HCT116 (cell line): ENCODE measurements around the gene DZIP1L. TPM values are rescaled to one million over a fixed set of nuclear protein-coding genes. Genes with fewer than 3 reads are reported as not detected.

Source experiments
- ATAC-seq: fragments of 200-7000 bp; cut with Tn5 transposase; 2 replicates; pipeline ENCODE4 v1.9.1; 2020; ENCODE audit warnings: mild to moderate bottlenecking, moderate library complexity
- BruUV-seq: library from RNA; stranded (reverse); fragments of 400-500 nt; replicated peaks from 2 replicates; lab custom pipeline; 2021; lab: Mats Ljungman, UMichigan
- CTCF ChIA-PET: fragments of 300-600 bp; sonication (Branson Sonifier 250); formaldehyde crosslinking; loops from one replicate; lab custom pipeline; 2021; ENCODE audit warnings: antibody characterized with exemption; lab: Charles Lee
- POLR2A ChIA-PET: fragments of 300-600, 350-600 bp; sonication (Branson Sonifier 250); formaldehyde crosslinking; loops from one replicate; lab custom pipeline; 2021; ENCODE audit warnings: antibody characterized with exemption; lab: Charles Lee
- RAD21 ChIA-PET, 2 experiments: fragments of 300-600 bp; sonication (Branson Sonifier 250); formaldehyde crosslinking; loops; one replicate each; lab custom pipeline; 2023; ENCODE audit warnings: low total read pairs in 2 of 2; ENCODE audit not compliant: uncharacterized antibody in 2 of 2, unreplicated experiment in 2 of 2, low non-redundant PET in 1 of 2; lab: Charles Lee
- DNase-seq: peaks from one replicate; pipeline ENCODE4 v3.0.0-alpha.2; 2010; ENCODE audit warnings: low read depth, low spot score
- H2AFZ ChIP-seq: fragments of 200-600 bp; shearing (Covaris generic), sonication (generic); 2 replicates; pipeline ENCODE4 v1.6.1; 2017; ENCODE audit warnings: low read depth, mixed run types, mixed read lengths, antibody characterized with exemption, low read length; ENCODE audit not compliant: poor library complexity, severe bottlenecking
- H3K27ac ChIP-seq: 2 replicates; pipeline ENCODE4 v1.5.1; 2012; ENCODE audit warnings: low read depth, low read length
- H3K27me3 ChIP-seq: fragments of 200-600 bp; sonication (generic); 2 replicates; pipeline ENCODE4 v1.6.1; 2016; ENCODE audit warnings: mixed run types, low read length, mixed read lengths; ENCODE audit not compliant: insufficient read depth
- H3K36me3 ChIP-seq, 2 experiments: fragments of 200-500 bp in 1 of 2; fragments of 200-600 bp in 1 of 2; sonication (Bioruptor generic) in 1 of 2; sonication (generic) in 1 of 2; 2 replicates each; pipeline versions ENCODE4 v1.5.1 to v1.6.1; 2014 to 2016; ENCODE audit warnings: low read length in 2 of 2, inconsistent platforms in 1 of 2, mixed read lengths in 1 of 2, mixed run types in 1 of 2; ENCODE audit not compliant: insufficient read depth in 2 of 2, control insufficient read depth in 1 of 2
- H3K4me1 ChIP-seq, 2 experiments: fragments of 200-600 bp in 1 of 2; sonication (generic) in 1 of 2; 2 replicates each; pipeline versions ENCODE4 v1.5.1 to v1.6.1; 2012 to 2017; ENCODE audit warnings: low read length in 2 of 2, inconsistent platforms in 1 of 2, mild to moderate bottlenecking in 1 of 2, mixed read lengths in 1 of 2, mixed run types in 1 of 2, moderate library complexity in 1 of 2; ENCODE audit not compliant: insufficient read depth in 2 of 2, control insufficient read depth in 1 of 2
- H3K4me2 ChIP-seq: fragments of 200-600 bp; sonication (generic); 2 replicates; pipeline ENCODE4 v1.6.1; 2017; ENCODE audit warnings: mixed run types, low read length, mixed read lengths
- H3K4me3 ChIP-seq, 2 experiments: fragments of 200-600 bp in 1 of 2; sonication (generic) in 1 of 2; replicated peaks in 1 of 2; 2 replicates each; pipeline ENCODE4 v1.5.1; 2011 to 2016; ENCODE audit warnings: low read length in 2 of 2, control low read depth in 1 of 2, low read depth in 1 of 2, mild to moderate bottlenecking in 1 of 2, mixed read lengths in 1 of 2, mixed run types in 1 of 2
- H3K79me2 ChIP-seq: fragments of 200-600 bp; sonication (generic); 2 replicates; pipeline ENCODE4 v1.6.1; 2017; ENCODE audit warnings: mild to moderate bottlenecking, mixed run types, low read length, moderate library complexity, mixed read lengths; ENCODE audit not compliant: insufficient read depth
- H3K9ac ChIP-seq: fragments of 200-600 bp; sonication (generic); 2 replicates; pipeline ENCODE4 v1.6.1; 2016; ENCODE audit warnings: low read length, mixed read lengths
- H3K9me2 ChIP-seq: fragments of 200-600 bp; sonication (generic), shearing (Covaris generic); 2 replicates; pipeline ENCODE4 v1.6.1; 2017; ENCODE audit warnings: mixed run types, mild to moderate bottlenecking, moderate library complexity; ENCODE audit not compliant: insufficient read depth
- H3K9me3 ChIP-seq, 2 experiments: fragments of 200-500 bp in 1 of 2; fragments of 200-600 bp in 1 of 2; sonication (Bioruptor generic) in 1 of 2; sonication (generic) in 1 of 2; 2 replicates each; pipeline ENCODE4 v1.6.1; 2014 to 2017; ENCODE audit warnings: low read length in 2 of 2, mixed read lengths in 2 of 2, inconsistent platforms in 1 of 2, low read depth in 1 of 2, mild to moderate bottlenecking in 1 of 2, mixed run types in 1 of 2, moderate library complexity in 1 of 2; ENCODE audit not compliant: control insufficient read depth in 1 of 2, insufficient read depth in 1 of 2
- H4K20me1 ChIP-seq: fragments of 200-600 bp; sonication (generic), shearing (Covaris generic); 2 replicates; pipeline ENCODE4 v1.6.1; 2017; ENCODE audit warnings: mixed run types, mild to moderate bottlenecking, moderate library complexity; ENCODE audit not compliant: insufficient read depth
- ELF1 ChIP-seq: IDR thresholded peaks from 2 replicates; pipeline ENCODE4 v1.6.1; 2012; ENCODE audit warnings: low read depth, borderline replicate concordance
- EZH2 ChIP-seq: fragments of 200-600 bp; sonication (generic); IDR thresholded peaks from 2 replicates; pipeline ENCODE4 v1.6.1; 2017; ENCODE audit warnings: antibody characterized with exemption, mixed run types
- EZH2phosphoT487 ChIP-seq: fragments of 200-600 bp; IDR thresholded peaks from 2 replicates; pipeline ENCODE4 v1.6.1; 2018; ENCODE audit warnings: antibody characterized with exemption, borderline replicate concordance
- FOSL1 ChIP-seq: IDR thresholded peaks from 2 replicates; pipeline ENCODE4 v1.6.1; 2012; ENCODE audit warnings: low read depth
- JUND ChIP-seq: IDR thresholded peaks from 2 replicates; pipeline ENCODE4 v1.6.1; 2012
- POLR2A ChIP-seq: IDR thresholded peaks from 2 replicates; pipeline ENCODE4 v1.7.0; 2011; ENCODE audit warnings: borderline replicate concordance; ENCODE audit not compliant: insufficient read depth, insufficient read length; ENCODE audit errors: extremely low read depth
- POLR2AphosphoS5 ChIP-seq: IDR thresholded peaks from 2 replicates; pipeline ENCODE4 v1.6.1; 2011; ENCODE audit warnings: mild to moderate bottlenecking, low read depth, low read length, moderate library complexity
- SIN3A ChIP-seq: IDR thresholded peaks from 2 replicates; pipeline ENCODE4 v1.6.1; 2012; ENCODE audit warnings: low read depth
- SRF ChIP-seq: IDR thresholded peaks from 2 replicates; pipeline ENCODE4 v1.6.1; 2012; ENCODE audit warnings: low read depth
- YY1 ChIP-seq: IDR thresholded peaks from 2 replicates; pipeline ENCODE4 v1.6.1; 2011; ENCODE audit warnings: low read length, low read depth, moderate library complexity, mild to moderate bottlenecking; ENCODE audit not compliant: insufficient replicate concordance; ENCODE audit errors: extremely low read depth
- ZNF274 ChIP-seq: fragments of 200-500 bp; sonication (Bioruptor generic); IDR thresholded peaks from 2 replicates; pipeline ENCODE4 v1.6.1; 2014; ENCODE audit warnings: mild to moderate bottlenecking, low read depth, low read length, inconsistent platforms
- intact Hi-C: fragments of 100-400 bp; cut with micrococcal nuclease; formaldehyde crosslinking; loops from 2 replicates; pipeline ENCODE4 v1.10.0; 2022
- total RNA-seq: library from RNA; stranded (reverse); gene quantifications from one replicate; pipeline ENCODE4 v1.2.1, GENCODE V29; 2021; ENCODE audit not compliant: unreplicated experiment
- TF ChIP-seq, protein P1 (sequence below): IDR thresholded peaks from 2 replicates; pipeline ENCODE4 v1.6.1; 2012
- TF ChIP-seq, protein P2 (sequence below), 3 experiments: fragments of 200-600 bp in 1 of 3; sonication (generic) in 1 of 3; IDR thresholded peaks in 2 of 3; conservative IDR thresholded peaks in 1 of 3; 2 replicates each; pipeline ENCODE4 v1.5.1; 2012 to 2017; ENCODE audit warnings: low read depth in 2 of 3, low read length in 2 of 3, antibody characterized with exemption in 1 of 3, borderline replicate concordance in 1 of 3, control low read depth in 1 of 3, mild to moderate bottlenecking in 1 of 3, mixed read lengths in 1 of 3, mixed run types in 1 of 3, moderate library complexity in 1 of 3; ENCODE audit not compliant: insufficient read depth in 1 of 3
- TF ChIP-seq, protein P3 (sequence below): IDR thresholded peaks from 2 replicates; pipeline ENCODE4 v1.6.1; 2012
- TF ChIP-seq, protein P4 (sequence below): IDR thresholded peaks from 2 replicates; pipeline ENCODE4 v1.6.1; 2011; ENCODE audit warnings: mild to moderate bottlenecking, low read length, moderate library complexity; ENCODE audit not compliant: insufficient replicate concordance; ENCODE audit errors: extremely low read depth

The DZIP1L gene
- total RNA-seq, 1 experiment from 2014 or later = 9.6 TPM

DNA sequence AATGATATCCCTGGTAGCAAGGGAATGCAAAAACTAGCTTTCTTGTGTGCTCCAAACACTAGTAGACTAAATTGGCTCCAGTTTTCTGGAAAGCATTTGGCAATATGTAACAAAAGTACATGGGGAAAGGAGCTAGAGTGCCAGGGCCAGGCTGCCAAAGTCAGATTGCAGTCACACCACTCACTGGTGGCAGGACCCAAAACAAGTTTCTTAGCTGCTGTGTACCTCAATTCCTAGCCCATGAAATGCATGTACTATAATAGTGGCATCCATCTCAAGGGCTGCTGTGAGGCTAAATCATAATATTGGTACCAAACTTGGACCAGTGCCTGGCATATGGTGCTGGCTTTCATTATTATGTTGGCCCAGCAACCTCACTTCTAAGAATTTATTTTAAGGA is 56.1 kb downstream of the DZIP1L start:
- H2AFZ ChIP-seq = no peak overlapping the region
- H3K9me2 ChIP-seq = no peaks in the 10 kb centered on the region
- no TSS peak for BruUV-seq
- no peak for TF ChIP-seq JUND
- TF ChIP-seq, all 23 proteins: peak for 0
- H3K4me3 ChIP-seq = no peak overlapping the region
- no peaks in the 10 kb centered on the region for H3K27me3 ChIP-seq
- no peaks in the 10 kb centered on the region for H3K79me2 ChIP-seq
- no peak for DNase-seq
- 0 out of 4 replicates have a peak, but pooled peaks cover 0 to 3% of the 10 kb centered on the region in 2 experiments for H3K36me3 ChIP-seq
- no peaks in the 10 kb centered on the region for H3K4me1 ChIP-seq
- H3K9ac ChIP-seq = no peak overlapping the region
- ChIA-PET CTCF (no interaction called here), POLR2A (no interaction called here), RAD21 (no interaction called here)
- no peak overlapping the region for H3K4me2 ChIP-seq
- intact Hi-C loops = no loop called here
- H3K27ac ChIP-seq = no peak overlapping the region
- H4K20me1 ChIP-seq = no peaks in the 10 kb centered on the region
- no peak for ATAC-seq
- H3K9me3 ChIP-seq = no peaks in the 10 kb centered on the region

DNA sequence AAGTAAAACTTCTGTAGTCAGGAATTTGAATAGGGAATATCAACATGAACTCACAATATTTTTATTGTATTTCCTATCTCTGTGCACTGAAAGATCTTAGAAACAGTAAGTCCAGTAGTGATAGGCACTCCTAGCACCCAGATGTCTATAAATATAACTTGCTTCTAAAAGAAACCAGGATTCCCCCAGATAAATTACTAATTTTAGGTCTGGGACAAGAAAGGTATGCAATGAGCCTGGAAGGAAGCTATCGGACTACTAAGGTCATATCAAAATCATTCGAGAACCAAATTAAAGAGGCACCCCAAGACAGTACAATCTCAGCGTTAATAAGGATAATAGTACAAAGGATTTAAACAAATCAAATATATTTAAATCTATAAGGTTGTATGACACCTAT is 58.0 kb downstream of the DZIP1L start:
- no peaks in the 10 kb centered on the region for H3K9me2 ChIP-seq
- ChIA-PET RAD21 (no interaction called here), POLR2A (no interaction called here), CTCF (no interaction called here)
- no peak overlapping the region for H3K4me2 ChIP-seq
- TF ChIP-seq, protein P1, sequence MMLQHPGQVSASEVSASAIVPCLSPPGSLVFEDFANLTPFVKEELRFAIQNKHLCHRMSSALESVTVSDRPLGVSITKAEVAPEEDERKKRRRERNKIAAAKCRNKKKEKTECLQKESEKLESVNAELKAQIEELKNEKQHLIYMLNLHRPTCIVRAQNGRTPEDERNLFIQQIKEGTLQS = no peak
- TF ChIP-seq, protein P2, sequence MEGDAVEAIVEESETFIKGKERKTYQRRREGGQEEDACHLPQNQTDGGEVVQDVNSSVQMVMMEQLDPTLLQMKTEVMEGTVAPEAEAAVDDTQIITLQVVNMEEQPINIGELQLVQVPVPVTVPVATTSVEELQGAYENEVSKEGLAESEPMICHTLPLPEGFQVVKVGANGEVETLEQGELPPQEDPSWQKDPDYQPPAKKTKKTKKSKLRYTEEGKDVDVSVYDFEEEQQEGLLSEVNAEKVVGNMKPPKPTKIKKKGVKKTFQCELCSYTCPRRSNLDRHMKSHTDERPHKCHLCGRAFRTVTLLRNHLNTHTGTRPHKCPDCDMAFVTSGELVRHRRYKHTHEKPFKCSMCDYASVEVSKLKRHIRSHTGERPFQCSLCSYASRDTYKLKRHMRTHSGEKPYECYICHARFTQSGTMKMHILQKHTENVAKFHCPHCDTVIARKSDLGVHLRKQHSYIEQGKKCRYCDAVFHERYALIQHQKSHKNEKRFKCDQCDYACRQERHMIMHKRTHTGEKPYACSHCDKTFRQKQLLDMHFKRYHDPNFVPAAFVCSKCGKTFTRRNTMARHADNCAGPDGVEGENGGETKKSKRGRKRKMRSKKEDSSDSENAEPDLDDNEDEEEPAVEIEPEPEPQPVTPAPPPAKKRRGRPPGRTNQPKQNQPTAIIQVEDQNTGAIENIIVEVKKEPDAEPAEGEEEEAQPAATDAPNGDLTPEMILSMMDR (IDR thresholded peaks at IDR 0.05 in 2 of 3, conservative IDR thresholded peaks at IDR 0.05 in 1 of 3; ENCODE audit: borderline replicate concordance in 1 of 3, insufficient read depth in 1 of 3, low read depth in 2 of 3, low read length in 2 of 3) = no peak
- TF ChIP-seq ELF1 (no peak), POLR2AphosphoS5 (no peak), YY1 (no peak), SRF (no peak), POLR2A (no peak), FOSL1 (no peak), EZH2 (no peak), SIN3A (no peak), ZNF274 (no peak), EZH2phosphoT487 (no peak)
- TF ChIP-seq, protein P3, sequence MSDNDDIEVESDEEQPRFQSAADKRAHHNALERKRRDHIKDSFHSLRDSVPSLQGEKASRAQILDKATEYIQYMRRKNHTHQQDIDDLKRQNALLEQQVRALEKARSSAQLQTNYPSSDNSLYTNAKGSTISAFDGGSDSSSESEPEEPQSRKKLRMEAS = no peak
- TF ChIP-seq, protein P4, sequence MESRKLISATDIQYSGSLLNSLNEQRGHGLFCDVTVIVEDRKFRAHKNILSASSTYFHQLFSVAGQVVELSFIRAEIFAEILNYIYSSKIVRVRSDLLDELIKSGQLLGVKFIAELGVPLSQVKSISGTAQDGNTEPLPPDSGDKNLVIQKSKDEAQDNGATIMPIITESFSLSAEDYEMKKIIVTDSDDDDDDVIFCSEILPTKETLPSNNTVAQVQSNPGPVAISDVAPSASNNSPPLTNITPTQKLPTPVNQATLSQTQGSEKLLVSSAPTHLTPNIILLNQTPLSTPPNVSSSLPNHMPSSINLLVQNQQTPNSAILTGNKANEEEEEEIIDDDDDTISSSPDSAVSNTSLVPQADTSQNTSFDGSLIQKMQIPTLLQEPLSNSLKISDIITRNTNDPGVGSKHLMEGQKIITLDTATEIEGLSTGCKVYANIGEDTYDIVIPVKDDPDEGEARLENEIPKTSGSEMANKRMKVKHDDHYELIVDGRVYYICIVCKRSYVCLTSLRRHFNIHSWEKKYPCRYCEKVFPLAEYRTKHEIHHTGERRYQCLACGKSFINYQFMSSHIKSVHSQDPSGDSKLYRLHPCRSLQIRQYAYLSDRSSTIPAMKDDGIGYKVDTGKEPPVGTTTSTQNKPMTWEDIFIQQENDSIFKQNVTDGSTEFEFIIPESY = no peak
- no peak overlapping the region for H3K27ac ChIP-seq
- ATAC-seq (no peak), DNase-seq (no peak)
- H4K20me1 ChIP-seq = no peaks in the 10 kb centered on the region
- H3K79me2 ChIP-seq = no peaks in the 10 kb centered on the region
- no peaks in the 10 kb centered on the region for H3K36me3 ChIP-seq
- no peaks in the 10 kb centered on the region for H3K9me3 ChIP-seq
- no peak overlapping the region for H2AFZ ChIP-seq
- H3K4me1 ChIP-seq = no peaks in the 10 kb centered on the region
- intact Hi-C loops = no loop called here
- H3K4me3 ChIP-seq = no peak overlapping the region
- BruUV-seq = no TSS peak
- no peak overlapping the region for H3K9ac ChIP-seq
- no peaks in the 10 kb centered on the region for H3K27me3 ChIP-seq
